GM12864 (cell line): ENCODE measurements around the gene PLAGL1.

ENCODE experiments used
- DNase-seq: peaks from one replicate; pipeline ENCODE4 v3.0.0-alpha.2; 2011; ENCODE audit warnings: low read depth
- H3K4me3 ChIP-seq: 2 replicates; pipeline ENCODE4 v1.5.1; 2011; ENCODE audit warnings: mild to moderate bottlenecking, low read depth, low read length, control low read depth
- CTCF ChIP-seq: IDR thresholded peaks from 2 replicates; pipeline ENCODE4 v1.5.1; 2011; ENCODE audit warnings: low read depth, mild to moderate bottlenecking, moderate library complexity, low read length, control low read depth, inconsistent platforms; ENCODE audit errors: missing control alignments

PLAGL1 gene

GRCh38 chr6:143958839-143959399 is 49.1 kb downstream of the PLAGL1 start:
- no peak for DNase-seq
- no peak for TF ChIP-seq CTCF
- H3K4me3 ChIP-seq = no peak overlapping the region

GRCh38 chr6:143957679-143958274 is 50.3 kb downstream of the PLAGL1 start:
- no peak for TF ChIP-seq CTCF
- no peak for DNase-seq
- H3K4me3 ChIP-seq = no peak overlapping the region

- DNase-seq = no peak
- no peak overlapping the region for H3K4me3 ChIP-seq
- TF ChIP-seq CTCF = no peak
Measured at GRCh38 chr6:143955971-143956370, 52.1 kb downstream of the PLAGL1 start.

GRCh38 chr6:143953922-143954321 is 54.1 kb downstream of the PLAGL1 start:
- no peak for DNase-seq
- H3K4me3 ChIP-seq = no peak overlapping the region
- no peak for TF ChIP-seq CTCF

- H3K4me3 ChIP-seq = no peak overlapping the region
- TF ChIP-seq CTCF = no peak
- no peak for DNase-seq
Measured at GRCh38 chr6:143952947-143953701, 54.9 kb downstream of the PLAGL1 start.

- no peak for DNase-seq
- no peak overlapping the region for H3K4me3 ChIP-seq
- no peak for TF ChIP-seq CTCF
Measured at GRCh38 chr6:143952060-143952778, 55.8 kb downstream of the PLAGL1 start.
